Loucy (cell line): ENCODE measurements around the gene HHATL.

ENCODE experiments used
- H2AFZ ChIP-seq: fragments of 200-600 bp; sonication (generic); 2 replicates; pipeline ENCODE4 v1.6.0; 2016; ENCODE audit warnings: antibody characterized with exemption, mild to moderate bottlenecking, low read length, moderate library complexity
- H3F3A ChIP-seq: fragments of 200-600 bp; 2 replicates; pipeline ENCODE4 v1.6.0; 2016; ENCODE audit warnings: antibody characterized with exemption, low read depth, mild to moderate bottlenecking
- H3K27me3 ChIP-seq: fragments of 200-600 bp; sonication (generic); 2 replicates; pipeline ENCODE4 v1.6.1; 2014; ENCODE audit warnings: low read length, mild to moderate bottlenecking; ENCODE audit not compliant: insufficient read depth, poor library complexity, severe bottlenecking
- H3K36me3 ChIP-seq: fragments of 200-600 bp; sonication (generic); 2 replicates; pipeline ENCODE4 v1.6.1; 2016; ENCODE audit warnings: low read length; ENCODE audit not compliant: insufficient read depth
- H3K4me1 ChIP-seq: fragments of 200-600 bp; sonication (generic); 2 replicates; pipeline ENCODE4 v1.5.1; 2014; ENCODE audit warnings: low read length, mild to moderate bottlenecking; ENCODE audit not compliant: insufficient read depth, poor library complexity, severe bottlenecking
- H3K4me2 ChIP-seq: fragments of 200-600 bp; sonication (generic); 2 replicates; pipeline ENCODE4 v1.6.0; 2014; ENCODE audit warnings: antibody characterized with exemption, low read length, low read depth, mild to moderate bottlenecking; ENCODE audit not compliant: poor library complexity, severe bottlenecking
- H3K4me3 ChIP-seq: fragments of 200-600 bp; sonication (generic); 2 replicates; pipeline ENCODE4 v1.5.1; 2014; ENCODE audit warnings: low read length, mild to moderate bottlenecking, mixed read lengths; ENCODE audit not compliant: poor library complexity, severe bottlenecking
- H3K79me2 ChIP-seq: fragments of 200-600 bp; sonication (generic); 2 replicates; pipeline ENCODE4 v1.6.1; 2014; ENCODE audit warnings: low read length; ENCODE audit not compliant: insufficient read depth
- H3K9ac ChIP-seq: fragments of 200-600 bp; sonication (generic); 2 replicates; pipeline ENCODE4 v1.6.0; 2014; ENCODE audit warnings: mild to moderate bottlenecking, low read depth, low read length, moderate library complexity; ENCODE audit not compliant: poor library complexity, severe bottlenecking
- H3K9me2 ChIP-seq: fragments of 200-600 bp; sonication (generic); replicated peaks from 2 replicates; pipeline ENCODE4 v1.6.1; 2016; ENCODE audit warnings: low read depth, low read length, mixed read lengths
- H3K9me3 ChIP-seq: fragments of 200-600 bp; sonication (generic); 2 replicates; pipeline ENCODE4 v1.6.1; 2014; ENCODE audit warnings: mild to moderate bottlenecking, antibody characterized with exemption, low read length, low read depth; ENCODE audit not compliant: insufficient read depth
- H4K20me1 ChIP-seq: fragments of 200-600 bp; sonication (generic); 2 replicates; pipeline ENCODE4 v1.6.0; 2014; ENCODE audit warnings: antibody characterized with exemption, low read length, mild to moderate bottlenecking; ENCODE audit not compliant: insufficient read depth, poor library complexity, severe bottlenecking
- EZH2phosphoT487 ChIP-seq: fragments of 200-600 bp; IDR thresholded peaks from 2 replicates; pipeline ENCODE4 v1.6.1; 2018; ENCODE audit warnings: antibody characterized with exemption, mild to moderate bottlenecking, moderate library complexity, borderline replicate concordance
- TF ChIP-seq, protein P1 (sequence below): fragments of 200-600 bp; sonication (generic); conservative IDR thresholded peaks from 2 replicates; pipeline ENCODE4 v1.5.1; 2014; ENCODE audit warnings: mild to moderate bottlenecking, antibody characterized with exemption, low read length

Gene HHATL

DNA sequence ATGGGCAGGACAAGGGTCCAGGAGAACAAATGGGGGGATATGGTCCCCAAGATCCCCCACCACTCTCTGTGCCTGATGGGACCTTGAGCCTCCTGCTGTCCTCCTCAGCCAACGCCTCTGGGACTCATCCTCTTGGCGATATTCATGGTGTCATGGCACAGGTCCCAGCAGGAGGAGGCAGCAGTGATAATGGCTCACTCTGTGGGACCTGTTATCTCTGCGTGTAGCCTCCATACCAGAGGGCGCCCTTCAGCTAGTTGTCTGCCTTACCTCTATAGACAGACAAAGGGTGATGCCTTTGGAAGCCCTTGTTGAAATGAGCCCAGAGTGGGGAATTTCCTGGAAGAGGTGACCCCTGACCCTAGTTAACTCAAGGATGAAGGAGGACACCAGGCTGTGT is 41.7 kb downstream of the HHATL start:
- no peak overlapping the region for H2AFZ ChIP-seq
- no peaks in the 10 kb centered on the region for H3K9me3 ChIP-seq
- no peaks in the 10 kb centered on the region for H3K27me3 ChIP-seq
- H4K20me1 ChIP-seq, result no peaks in the 10 kb centered on the region
- H3F3A ChIP-seq, result no peaks in the 10 kb centered on the region
- H3K9ac ChIP-seq, result no peak overlapping the region
- no peak overlapping the region for H3K4me2 ChIP-seq
- no peaks in the 10 kb centered on the region for H3K4me1 ChIP-seq
- no peaks in the 10 kb centered on the region for H3K36me3 ChIP-seq
- TF ChIP-seq, protein P1, sequence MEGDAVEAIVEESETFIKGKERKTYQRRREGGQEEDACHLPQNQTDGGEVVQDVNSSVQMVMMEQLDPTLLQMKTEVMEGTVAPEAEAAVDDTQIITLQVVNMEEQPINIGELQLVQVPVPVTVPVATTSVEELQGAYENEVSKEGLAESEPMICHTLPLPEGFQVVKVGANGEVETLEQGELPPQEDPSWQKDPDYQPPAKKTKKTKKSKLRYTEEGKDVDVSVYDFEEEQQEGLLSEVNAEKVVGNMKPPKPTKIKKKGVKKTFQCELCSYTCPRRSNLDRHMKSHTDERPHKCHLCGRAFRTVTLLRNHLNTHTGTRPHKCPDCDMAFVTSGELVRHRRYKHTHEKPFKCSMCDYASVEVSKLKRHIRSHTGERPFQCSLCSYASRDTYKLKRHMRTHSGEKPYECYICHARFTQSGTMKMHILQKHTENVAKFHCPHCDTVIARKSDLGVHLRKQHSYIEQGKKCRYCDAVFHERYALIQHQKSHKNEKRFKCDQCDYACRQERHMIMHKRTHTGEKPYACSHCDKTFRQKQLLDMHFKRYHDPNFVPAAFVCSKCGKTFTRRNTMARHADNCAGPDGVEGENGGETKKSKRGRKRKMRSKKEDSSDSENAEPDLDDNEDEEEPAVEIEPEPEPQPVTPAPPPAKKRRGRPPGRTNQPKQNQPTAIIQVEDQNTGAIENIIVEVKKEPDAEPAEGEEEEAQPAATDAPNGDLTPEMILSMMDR, result peak; percentile 40
- TF ChIP-seq EZH2phosphoT487, result no peak
- H3K4me3 ChIP-seq, result no peak overlapping the region
- no peaks in the 10 kb centered on the region for H3K9me2 ChIP-seq
- H3K79me2 ChIP-seq, result no peaks in the 10 kb centered on the region

- no peaks in the 10 kb centered on the region for H3K9me2 ChIP-seq
- H3K79me2 ChIP-seq, result no peaks in the 10 kb centered on the region
- no peak overlapping the region for H3K4me2 ChIP-seq
- H3K9ac ChIP-seq, result no peak overlapping the region
- no peaks in the 10 kb centered on the region for H4K20me1 ChIP-seq
- no peaks in the 10 kb centered on the region for H3K36me3 ChIP-seq
- H3K9me3 ChIP-seq, result no peaks in the 10 kb centered on the region
- TF ChIP-seq, protein P1, result no peak
- TF ChIP-seq EZH2phosphoT487, result no peak
- H3F3A ChIP-seq, result no peaks in the 10 kb centered on the region
- H3K4me3 ChIP-seq, result no peak overlapping the region
- H2AFZ ChIP-seq, result no peak overlapping the region
- H3K4me1 ChIP-seq, result no peaks in the 10 kb centered on the region
- H3K27me3 ChIP-seq, result no peaks in the 10 kb centered on the region
Observed at GRCh38 chr3:42660131-42660715, 42.4 kb downstream of the HHATL start.

- Histone ChIP-seq H3F3A (no peaks in the 10 kb centered on the region), H3K4me2 (no peak overlapping the region), H3K9ac (no peak overlapping the region), H3K27me3 (no peaks in the 10 kb centered on the region), H2AFZ (no peak overlapping the region), H3K9me2 (no peaks in the 10 kb centered on the region), H3K79me2 (no peaks in the 10 kb centered on the region), H4K20me1 (no peaks in the 10 kb centered on the region), H3K9me3 (no peaks in the 10 kb centered on the region), H3K4me3 (no peak overlapping the region), H3K36me3 (no peaks in the 10 kb centered on the region), H3K4me1 (no peaks in the 10 kb centered on the region)
- no peak for TF ChIP-seq EZH2phosphoT487
- TF ChIP-seq, protein P1, result no peak
Observed at GRCh38 chr3:42659451-42660130, 43.0 kb downstream of the HHATL start.
